Right atrium auricular region (tissue), 2 donors: ENCODE data around the gene ATPAF1. TPM values are rescaled to one million over a fixed set of nuclear protein-coding genes. Genes with fewer than 3 reads are reported as not detected.
A peak's percentile ranks its signal among the peaks of the same experiment; 100 is the strongest.
"Not testable (repeated sequence)": the region's sequence is repeated elsewhere in the genome, so short reads cannot be mapped to it uniquely, and the experiment has no call there.

Source experiments
- DNase-seq: peaks from one replicate; pipeline ENCODE4 v3.0.0-alpha.2; 2019; ENCODE audit warnings: low spot score
- H3K27ac ChIP-seq, 2 donors: fragments of 200-600 bp; sonication (generic); 1 replicate in 1 of 2; 2 replicates in 1 of 2; pipeline ENCODE4 v1.5.1; 2016 to 2019
- H3K27me3 ChIP-seq, 2 donors: fragments of 200-600 bp; sonication (generic); one replicate each; pipeline versions ENCODE4 v1.5.1 to v1.6.0; 2017 to 2019
- H3K36me3 ChIP-seq: fragments of 200-600 bp; sonication (generic); one replicate; pipeline ENCODE4 v1.5.1; 2016
- H3K4me1 ChIP-seq, 2 donors: fragments of 200-600 bp; sonication (generic); one replicate each; pipeline versions ENCODE4 v1.5.1 to v1.6.0; 2017 to 2019
- H3K4me3 ChIP-seq, 2 donors: fragments of 200-600 bp; sonication (generic); 1 replicate in 1 of 2; 2 replicates in 1 of 2; pipeline ENCODE4 v1.5.1; 2017 to 2019; ENCODE audit warnings: mild to moderate bottlenecking in 1 of 2, moderate library complexity in 1 of 2
- H3K9me3 ChIP-seq, 2 donors: fragments of 200-600 bp; sonication (generic); one replicate each; pipeline ENCODE4 v1.5.1; 2019
- CTCF ChIP-seq, 2 donors: fragments of 200-600 bp; sonication (generic); IDR thresholded peaks; one replicate each; pipeline ENCODE4 v1.5.1; 2019; ENCODE audit warnings: antibody characterized with exemption in 2 of 2
- total RNA-seq, 2 donors: library from RNA; depleted of rRNA; stranded (reverse); fragments of >200 nt; gene quantifications; one replicate each; pipeline ENCODE4 v1.1.0, GENCODE V29; 2016

Gene ATPAF1
- total RNA-seq, 2 donors from 2014 or later: 113 to 201 TPM

GRCh38 chr1:46657775-46658174, 10.4 kb downstream of the ATPAF1 start:
- no peak overlapping the region for H3K27ac ChIP-seq

DNA sequence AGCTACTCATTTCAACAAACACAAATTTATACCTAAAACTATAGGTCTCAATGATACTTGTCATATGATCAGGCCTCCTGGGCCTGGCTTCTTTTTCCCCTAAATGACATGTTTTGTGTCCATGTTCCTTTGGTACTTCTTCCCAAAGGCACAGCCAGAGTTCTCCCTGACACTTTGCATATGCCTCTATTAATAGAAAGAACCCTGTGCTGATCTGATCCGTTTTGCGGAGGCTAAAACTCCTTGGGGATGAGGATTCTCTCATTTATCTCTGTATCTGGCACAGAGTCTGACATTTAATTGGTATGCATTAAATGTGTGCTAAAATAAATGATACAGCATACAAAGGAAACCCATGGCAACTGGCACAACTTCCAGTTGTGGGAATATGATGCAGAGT, 11.5 kb downstream of the ATPAF1 start:
- no peaks in the 10 kb centered on the region for H3K27me3 ChIP-seq
- TF ChIP-seq CTCF (IDR thresholded peaks at IDR 0.05): no peak
- peaks cover 0 to 4% of the 10 kb centered on the region in 2 donors for H3K9me3 ChIP-seq
- peak overlapping the region; percentile 16 to 49 for H3K27ac ChIP-seq
- DNase-seq: no peak
- H3K36me3 ChIP-seq: peaks cover 38% of the 10 kb centered on the region
- H3K4me1 ChIP-seq: peaks cover 0 to 14% of the 10 kb centered on the region in 2 donors
- no peak overlapping the region for H3K4me3 ChIP-seq

More at GRCh38 chr1:46657775-46658174, 10.4 kb downstream of the ATPAF1 start:
- Histone ChIP-seq H3K4me3 (no peak overlapping the region), H3K4me1 (peaks cover 0 to 14% of the 10 kb centered on the region in 2 donors), H3K36me3 (peaks cover 29% of the 10 kb centered on the region), H3K9me3 (peaks cover 0 to 4% of the 10 kb centered on the region in 2 donors), H3K27me3 (no peaks in the 10 kb centered on the region)
- TF ChIP-seq CTCF (IDR thresholded peaks at IDR 0.05): no peak
- DNase-seq: no peak

GRCh38 chr1:46655848-46656247, 12.3 kb downstream of the ATPAF1 start:
- H3K27ac ChIP-seq: no peak overlapping the region
- TF ChIP-seq CTCF (IDR thresholded peaks at IDR 0.05): no peak

GRCh38 chr1:46654698-46655097, 13.5 kb downstream of the ATPAF1 start:
- peaks cover 0 to 14% of the 10 kb centered on the region in 2 donors for H3K4me1 ChIP-seq
- not testable (repeated sequence) for H3K27me3 ChIP-seq, H3K27ac ChIP-seq, H3K4me3 ChIP-seq, DNase-seq
- peaks cover 0 to 13% of the 10 kb centered on the region in 2 donors for H3K9me3 ChIP-seq
- H3K36me3 ChIP-seq: peaks cover 48% of the 10 kb centered on the region

More at GRCh38 chr1:46655848-46656247, 12.3 kb downstream of the ATPAF1 start:
- H3K9me3 ChIP-seq: peaks cover 0 to 4% of the 10 kb centered on the region in 2 donors
- peaks cover 0 to 14% of the 10 kb centered on the region in 2 donors for H3K4me1 ChIP-seq
- H3K36me3 ChIP-seq: peaks cover 38% of the 10 kb centered on the region
- no peak for DNase-seq
- no peaks in the 10 kb centered on the region for H3K27me3 ChIP-seq
- no peak overlapping the region for H3K4me3 ChIP-seq

GRCh38 chr1:46654012-46654411, 14.2 kb downstream of the ATPAF1 start:
- H3K27ac ChIP-seq: peak overlapping the region; percentile 35 to 44
- no peak for TF ChIP-seq CTCF (IDR thresholded peaks at IDR 0.05)
- peaks cover 0 to 18% of the 10 kb centered on the region in 2 donors for H3K9me3 ChIP-seq
- no peak for DNase-seq
- H3K27me3 ChIP-seq: no peaks in the 10 kb centered on the region
- H3K4me1 ChIP-seq: peaks cover 0 to 14% of the 10 kb centered on the region in 2 donors
- H3K4me3 ChIP-seq: no peak overlapping the region
- H3K36me3 ChIP-seq: peaks cover 54% of the 10 kb centered on the region

DNA sequence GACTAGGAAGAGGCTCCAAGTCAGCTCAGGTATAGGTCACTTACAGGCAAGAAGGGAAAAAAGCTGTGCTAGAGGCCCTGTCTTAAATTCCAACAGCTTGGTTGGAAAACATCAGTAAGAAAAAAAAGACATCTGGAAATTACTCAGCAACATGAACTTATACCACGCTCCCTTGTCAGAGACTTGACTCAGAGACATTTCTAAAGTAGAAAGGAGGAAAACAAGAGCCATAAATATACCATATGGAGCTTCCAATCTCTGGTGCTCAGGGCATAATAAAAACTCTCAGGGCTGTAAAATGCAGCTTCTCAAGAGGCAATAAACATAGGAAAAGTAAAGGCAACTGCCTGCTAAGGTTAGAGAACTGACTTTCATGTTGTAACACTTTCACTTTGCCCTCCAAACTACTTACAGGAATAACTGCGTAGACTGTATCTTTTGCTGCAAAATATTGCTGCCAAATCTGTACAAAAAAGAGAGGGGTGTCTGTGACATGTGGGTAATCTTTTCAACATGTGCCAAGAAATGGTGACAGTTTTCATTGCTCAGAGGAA, 14.7 kb downstream of the ATPAF1 start:
- Histone ChIP-seq H3K27ac (peak overlapping the region; percentile 35 to 44), H3K4me3 (no peak overlapping the region), H3K36me3 (peaks cover 58% of the 10 kb centered on the region), H3K27me3 (no peaks in the 10 kb centered on the region), H3K4me1 (peaks cover 0 to 14% of the 10 kb centered on the region in 2 donors), H3K9me3 (peaks cover 0 to 18% of the 10 kb centered on the region in 2 donors)
- no peak for DNase-seq
- no peak for TF ChIP-seq CTCF (IDR thresholded peaks at IDR 0.05)
